Measurements from ENCODE around the gene FYN.

DNA sequence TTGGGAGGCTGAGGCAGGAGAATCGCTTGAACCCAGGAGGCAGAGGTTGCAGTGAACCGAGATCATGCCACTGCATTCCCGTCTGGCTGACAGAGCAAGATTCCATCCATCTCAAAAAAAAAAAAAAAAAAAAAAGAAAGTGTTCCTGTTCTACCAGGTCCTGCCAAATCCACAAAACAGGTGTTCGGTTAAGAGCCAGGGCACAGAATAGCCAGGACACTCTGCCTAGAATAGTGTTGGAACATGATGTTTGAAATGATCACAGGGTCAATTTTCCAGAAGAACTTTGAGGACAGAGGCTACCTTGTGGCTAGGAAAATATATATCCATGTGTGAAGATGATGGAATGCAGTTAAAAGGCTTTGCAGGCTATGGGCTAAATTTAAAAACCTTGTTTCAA lies 203.9 kb downstream of the FYN start:
- TF ChIP-seq, protein P1, sequence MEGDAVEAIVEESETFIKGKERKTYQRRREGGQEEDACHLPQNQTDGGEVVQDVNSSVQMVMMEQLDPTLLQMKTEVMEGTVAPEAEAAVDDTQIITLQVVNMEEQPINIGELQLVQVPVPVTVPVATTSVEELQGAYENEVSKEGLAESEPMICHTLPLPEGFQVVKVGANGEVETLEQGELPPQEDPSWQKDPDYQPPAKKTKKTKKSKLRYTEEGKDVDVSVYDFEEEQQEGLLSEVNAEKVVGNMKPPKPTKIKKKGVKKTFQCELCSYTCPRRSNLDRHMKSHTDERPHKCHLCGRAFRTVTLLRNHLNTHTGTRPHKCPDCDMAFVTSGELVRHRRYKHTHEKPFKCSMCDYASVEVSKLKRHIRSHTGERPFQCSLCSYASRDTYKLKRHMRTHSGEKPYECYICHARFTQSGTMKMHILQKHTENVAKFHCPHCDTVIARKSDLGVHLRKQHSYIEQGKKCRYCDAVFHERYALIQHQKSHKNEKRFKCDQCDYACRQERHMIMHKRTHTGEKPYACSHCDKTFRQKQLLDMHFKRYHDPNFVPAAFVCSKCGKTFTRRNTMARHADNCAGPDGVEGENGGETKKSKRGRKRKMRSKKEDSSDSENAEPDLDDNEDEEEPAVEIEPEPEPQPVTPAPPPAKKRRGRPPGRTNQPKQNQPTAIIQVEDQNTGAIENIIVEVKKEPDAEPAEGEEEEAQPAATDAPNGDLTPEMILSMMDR (IDR thresholded peaks at IDR 0.05; ENCODE audit: borderline replicate concordance, extremely low read depth, low read length, poor library complexity, severe bottlenecking): no peak
- no peak for TF ChIP-seq EZH2 (IDR thresholded peaks at IDR 0.05; ENCODE audit: borderline replicate concordance, low read depth, low read length, severe bottlenecking)
